HEK293 (cell line): Measurements from ENCODE around the gene SYPL2.

ENCODE experiments used
- EGR2 ChIP-seq: fragments of 450-650 bp; formaldehyde crosslinking; IDR thresholded peaks from 2 replicates; pipeline ENCODE4 v1.5.1; 2016; ENCODE audit warnings: low read depth, missing biosample characterization, missing genetic modification characterization
- GLIS1 ChIP-seq: fragments of 450-650 bp; formaldehyde crosslinking; IDR thresholded peaks from 2 replicates; pipeline ENCODE4 v1.5.1; 2016; ENCODE audit warnings: missing biosample characterization, missing genetic modification characterization
- KLF1 ChIP-seq: fragments of 450-650 bp; formaldehyde crosslinking; IDR thresholded peaks from 2 replicates; pipeline ENCODE4 v1.5.1; 2016; ENCODE audit warnings: missing biosample characterization, missing genetic modification characterization
- KLF10 ChIP-seq: fragments of 450-650 bp; IDR thresholded peaks from 2 replicates; pipeline ENCODE4 v1.5.1; 2018; ENCODE audit warnings: missing biosample characterization, mild to moderate bottlenecking, missing genetic modification characterization
- KLF8 ChIP-seq: fragments of 450-650 bp; formaldehyde crosslinking; IDR thresholded peaks from 2 replicates; pipeline ENCODE4 v1.5.1; 2016; ENCODE audit warnings: missing biosample characterization, missing genetic modification characterization
- SCRT2 ChIP-seq: fragments of 450-650 bp; formaldehyde crosslinking; IDR thresholded peaks from 2 replicates; pipeline ENCODE4 v1.5.1; 2016; ENCODE audit warnings: missing biosample characterization, missing genetic modification characterization
- YY1 ChIP-seq: fragments of 450-650 bp; formaldehyde crosslinking; IDR thresholded peaks from 2 replicates; pipeline ENCODE4 v1.5.1; 2018; ENCODE audit warnings: missing biosample characterization, missing genetic modification characterization
- ZBTB17 ChIP-seq: fragments of 450-650 bp; formaldehyde crosslinking; IDR thresholded peaks from 2 replicates; pipeline ENCODE4 v1.5.1; 2016; ENCODE audit warnings: missing biosample characterization, missing genetic modification characterization
- ZBTB49 ChIP-seq: fragments of 450-650 bp; formaldehyde crosslinking; IDR thresholded peaks from 2 replicates; pipeline ENCODE4 v1.5.1; 2016; ENCODE audit warnings: missing biosample characterization, missing genetic modification characterization, low read depth
- ZBTB7A ChIP-seq: fragments of 450-650 bp; formaldehyde crosslinking; IDR thresholded peaks from 2 replicates; pipeline ENCODE4 v1.5.1; 2016; ENCODE audit warnings: low read depth, missing biosample characterization, missing genetic modification characterization
- ZNF155 ChIP-seq: fragments of 450-650 bp; formaldehyde crosslinking; IDR thresholded peaks from 2 replicates; pipeline ENCODE4 v1.5.1; 2016; ENCODE audit warnings: missing biosample characterization, missing genetic modification characterization
- ZNF184 ChIP-seq: fragments of 450-650 bp; IDR thresholded peaks from 2 replicates; pipeline ENCODE4 v1.5.1; 2018; ENCODE audit warnings: missing biosample characterization, mild to moderate bottlenecking, missing genetic modification characterization
- ZNF2 ChIP-seq: fragments of 450-650 bp; formaldehyde crosslinking; IDR thresholded peaks from 2 replicates; pipeline ENCODE4 v1.5.1; 2016; ENCODE audit warnings: missing biosample characterization, missing genetic modification characterization
- ZNF214 ChIP-seq: fragments of 450-650 bp; formaldehyde crosslinking; IDR thresholded peaks from 2 replicates; pipeline ENCODE4 v1.5.1; 2017; ENCODE audit warnings: missing biosample characterization, mild to moderate bottlenecking, missing genetic modification characterization, borderline replicate concordance
- ZNF398 ChIP-seq: fragments of 450-650 bp; formaldehyde crosslinking; IDR thresholded peaks from 2 replicates; pipeline ENCODE4 v1.5.1; 2017; ENCODE audit warnings: missing biosample characterization, missing genetic modification characterization
- ZNF473 ChIP-seq: fragments of 450-650 bp; formaldehyde crosslinking; IDR thresholded peaks from 2 replicates; pipeline ENCODE4 v1.5.1; 2017; ENCODE audit warnings: missing biosample characterization, missing genetic modification characterization
- ZNF623 ChIP-seq: fragments of 450-650 bp; formaldehyde crosslinking; IDR thresholded peaks from 2 replicates; pipeline ENCODE4 v1.5.1; 2016; ENCODE audit warnings: missing biosample characterization, missing genetic modification characterization
- ZNF660 ChIP-seq: fragments of 450-650 bp; IDR thresholded peaks from 2 replicates; pipeline ENCODE4 v1.5.1; 2018; ENCODE audit warnings: missing biosample characterization, mild to moderate bottlenecking, missing genetic modification characterization
- ZNF692 ChIP-seq: fragments of 450-650 bp; formaldehyde crosslinking; IDR thresholded peaks from 2 replicates; pipeline ENCODE4 v1.5.1; 2016; ENCODE audit warnings: missing biosample characterization, missing genetic modification characterization
- ZNF76 ChIP-seq: fragments of 450-650 bp; formaldehyde crosslinking; IDR thresholded peaks from 2 replicates; pipeline ENCODE4; 2016; ENCODE audit warnings: low read depth, missing biosample characterization, missing genetic modification characterization, borderline replicate concordance
- ZNF791 ChIP-seq: fragments of 450-650 bp; formaldehyde crosslinking; IDR thresholded peaks from 2 replicates; pipeline ENCODE4 v1.5.1; 2016; ENCODE audit warnings: missing biosample characterization, missing genetic modification characterization
- ZSCAN5A ChIP-seq: fragments of 450-650 bp; formaldehyde crosslinking; IDR thresholded peaks from 2 replicates; pipeline ENCODE4 v1.5.1; 2016; ENCODE audit warnings: missing biosample characterization, missing genetic modification characterization
- TF ChIP-seq, protein P1 (sequence below): fragments of 450-650 bp; formaldehyde crosslinking; IDR thresholded peaks from 2 replicates; pipeline ENCODE4 v1.5.1; 2016; ENCODE audit warnings: missing biosample characterization, missing genetic modification characterization
- TF ChIP-seq, protein P2 (sequence below): fragments of 450-650 bp; formaldehyde crosslinking; IDR thresholded peaks from 2 replicates; pipeline ENCODE4 v1.5.1; 2016; ENCODE audit warnings: missing biosample characterization, missing genetic modification characterization
- TF ChIP-seq, protein P3 (sequence below): fragments of 450-650 bp; formaldehyde crosslinking; IDR thresholded peaks from 2 replicates; pipeline ENCODE4 v1.5.1; 2016; ENCODE audit warnings: missing biosample characterization, missing genetic modification characterization

The SYPL2 gene

DNA sequence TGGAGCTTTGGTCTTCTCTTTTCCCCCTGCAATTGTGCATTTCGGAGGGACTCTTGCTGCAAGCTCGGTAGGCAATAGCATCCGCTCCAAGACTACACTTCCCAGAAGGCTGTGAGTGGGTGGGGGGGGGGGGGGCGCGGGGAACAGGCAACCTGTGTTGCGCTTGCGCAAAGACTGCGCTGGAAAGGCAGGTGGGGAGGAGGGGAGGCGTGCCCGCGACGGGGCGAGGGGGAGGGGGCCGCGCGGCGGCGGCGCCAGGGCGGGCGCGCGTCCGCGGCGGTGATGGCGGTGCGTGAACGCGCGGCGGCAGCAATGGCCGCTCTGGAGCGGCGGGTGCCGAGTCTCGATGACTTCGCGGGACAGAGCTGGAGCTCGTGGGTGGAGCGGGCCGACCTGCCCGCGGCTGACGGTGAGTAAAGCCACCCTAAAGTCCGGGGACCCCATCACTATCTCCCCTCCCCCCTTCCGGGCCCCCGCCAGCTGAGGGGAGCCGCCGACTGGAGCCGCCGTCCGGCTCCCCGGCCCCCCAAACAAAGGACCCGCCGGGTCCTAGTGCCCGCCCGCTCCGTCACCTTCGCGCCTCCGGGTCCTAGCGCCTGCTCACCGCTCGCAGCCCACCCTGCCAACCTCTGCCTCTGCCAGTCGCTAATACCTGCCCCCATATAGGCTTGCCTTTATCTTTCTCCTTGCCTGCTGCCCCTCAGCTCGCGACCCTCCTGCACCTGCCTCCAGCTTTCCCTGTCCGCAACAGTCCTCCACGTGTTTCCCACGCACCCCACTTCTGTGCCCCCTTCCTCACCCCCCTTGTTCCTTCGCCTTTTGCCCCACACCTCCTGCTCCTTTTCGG is 17.5 kb downstream of the SYPL2 start, which contains the start of gene ATXN7L2 (continued):
- TF ChIP-seq, protein P1, sequence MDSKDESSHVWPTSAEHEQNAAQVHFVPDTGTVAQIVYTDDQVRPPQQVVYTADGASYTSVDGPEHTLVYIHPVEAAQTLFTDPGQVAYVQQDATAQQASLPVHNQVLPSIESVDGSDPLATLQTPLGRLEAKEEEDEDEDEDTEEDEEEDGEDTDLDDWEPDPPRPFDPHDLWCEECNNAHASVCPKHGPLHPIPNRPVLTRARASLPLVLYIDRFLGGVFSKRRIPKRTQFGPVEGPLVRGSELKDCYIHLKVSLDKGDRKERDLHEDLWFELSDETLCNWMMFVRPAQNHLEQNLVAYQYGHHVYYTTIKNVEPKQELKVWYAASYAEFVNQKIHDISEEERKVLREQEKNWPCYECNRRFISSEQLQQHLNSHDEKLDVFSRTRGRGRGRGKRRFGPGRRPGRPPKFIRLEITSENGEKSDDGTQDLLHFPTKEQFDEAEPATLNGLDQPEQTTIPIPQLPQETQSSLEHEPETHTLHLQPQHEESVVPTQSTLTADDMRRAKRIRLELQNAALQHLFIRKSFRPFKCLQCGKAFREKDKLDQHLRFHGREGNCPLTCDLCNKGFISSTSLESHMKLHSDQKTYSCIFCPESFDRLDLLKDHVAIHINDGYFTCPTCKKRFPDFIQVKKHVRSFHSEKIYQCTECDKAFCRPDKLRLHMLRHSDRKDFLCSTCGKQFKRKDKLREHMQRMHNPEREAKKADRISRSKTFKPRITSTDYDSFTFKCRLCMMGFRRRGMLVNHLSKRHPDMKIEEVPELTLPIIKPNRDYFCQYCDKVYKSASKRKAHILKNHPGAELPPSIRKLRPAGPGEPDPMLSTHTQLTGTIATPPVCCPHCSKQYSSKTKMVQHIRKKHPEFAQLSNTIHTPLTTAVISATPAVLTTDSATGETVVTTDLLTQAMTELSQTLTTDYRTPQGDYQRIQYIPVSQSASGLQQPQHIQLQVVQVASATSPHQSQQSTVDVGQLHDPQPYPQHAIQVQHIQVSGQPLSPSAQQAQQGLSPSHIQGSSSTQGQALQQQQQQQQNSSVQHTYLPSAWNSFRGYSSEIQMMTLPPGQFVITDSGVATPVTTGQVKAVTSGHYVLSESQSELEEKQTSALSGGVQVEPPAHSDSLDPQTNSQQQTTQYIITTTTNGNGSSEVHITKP (tag by site-specific recombination): peak; percentile 100
- TF ChIP-seq ZNF155 (tag by site-specific recombination): no peak; the same call in 1 of the 2 replicates
- peak; percentile 95 for TF ChIP-seq KLF8 (tag by site-specific recombination)
- peak; percentile 99 for TF ChIP-seq ZBTB17
- TF ChIP-seq ZNF473 (tag by site-specific recombination): no peak
- TF ChIP-seq ZNF398 (tag by site-specific recombination): peak; percentile 72
- TF ChIP-seq, protein P2, sequence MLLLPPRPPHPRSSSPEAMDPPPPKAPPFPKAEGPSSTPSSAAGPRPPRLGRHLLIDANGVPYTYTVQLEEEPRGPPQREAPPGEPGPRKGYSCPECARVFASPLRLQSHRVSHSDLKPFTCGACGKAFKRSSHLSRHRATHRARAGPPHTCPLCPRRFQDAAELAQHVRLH (tag by site-specific recombination): peak; percentile 94
- TF ChIP-seq SCRT2: peak; percentile 63; the same call in 1 of the 2 replicates
- peak; percentile 51 for TF ChIP-seq ZNF623 (tag by site-specific recombination)
- 0 out of 2 replicates have a peak, but pooled peaks have one; percentile 35 for TF ChIP-seq ZNF214 (tag by site-specific recombination)
- peak; percentile 91 for TF ChIP-seq ZNF660
- TF ChIP-seq KLF1 (tag by site-specific recombination): peak; percentile 72
- TF ChIP-seq ZNF2 (tag by site-specific recombination): peak; percentile 97
- TF ChIP-seq, protein P3, sequence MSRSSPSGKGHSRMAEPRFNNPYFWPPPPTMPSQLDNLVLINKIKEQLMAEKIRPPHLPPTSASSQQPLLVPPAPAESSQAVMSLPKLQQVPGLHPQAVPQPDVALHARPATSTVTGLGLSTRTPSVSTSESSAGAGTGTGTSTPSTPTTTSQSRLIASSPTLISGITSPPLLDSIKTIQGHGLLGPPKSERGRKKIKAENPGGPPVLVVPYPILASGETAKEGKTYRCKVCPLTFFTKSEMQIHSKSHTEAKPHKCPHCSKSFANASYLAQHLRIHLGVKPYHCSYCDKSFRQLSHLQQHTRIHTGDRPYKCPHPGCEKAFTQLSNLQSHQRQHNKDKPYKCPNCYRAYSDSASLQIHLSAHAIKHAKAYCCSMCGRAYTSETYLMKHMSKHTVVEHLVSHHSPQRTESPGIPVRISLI (tag by site-specific recombination): no peak
- peak; percentile 97 for TF ChIP-seq ZNF692
- peak; percentile 92 for TF ChIP-seq ZSCAN5A (tag by site-specific recombination)
- peak; percentile 94 for TF ChIP-seq ZNF184 (tag by site-specific recombination)
- peak; percentile 67 for TF ChIP-seq EGR2
- peak; percentile 88 for TF ChIP-seq ZNF76 (tag by site-specific recombination)
- no peak for TF ChIP-seq ZNF791 (tag by site-specific recombination)
- TF ChIP-seq KLF10 (tag by site-specific recombination): peak; percentile 82; the same call in 1 of the 2 replicates
- peak; percentile 97 for TF ChIP-seq YY1
- peak; percentile 59 for TF ChIP-seq GLIS1 (tag by site-specific recombination)
- no peak for TF ChIP-seq ZBTB49 (tag by site-specific recombination)
- peak; percentile 100 for TF ChIP-seq ZBTB7A (tag by site-specific recombination)
